ENCODE results near the gene FAM204A.

FAM204A gene

GRCh38 chr10:118251791-118252190 is 90.3 kb downstream of the FAM204A start:
- no peak for FAIRE-seq
- peak; percentile 55 for DNase-seq (ENCODE audit: low spot score)

- FAIRE-seq (no peak), DNase-seq (ENCODE audit: low spot score) (no peak)
Measured at GRCh38 chr10:118249714-118250113, 92.4 kb downstream of the FAM204A start.
